Measurements from ENCODE around the gene NELL1. TPM values are rescaled to one million over a fixed set of nuclear protein-coding genes. Genes with fewer than 3 reads are reported as not detected.

Gene NELL1
- total RNA-seq, 2 donors from 2014 or later, result not detected

- no peak for DNase-seq
- no peaks in the 10 kb centered on the region for H3K27me3 Mint-ChIP-seq (ENCODE audit: low read depth)
- H3K27ac Mint-ChIP-seq, result no peak overlapping the region
- no peak overlapping the region for H3K4me3 Mint-ChIP-seq
- no peaks in the 10 kb centered on the region for H3K4me1 Mint-ChIP-seq (ENCODE audit: low read depth)
- ATAC-seq (replicated peaks in 1 of 2), result no peak
- H3K36me3 Mint-ChIP-seq (ENCODE audit: insufficient read depth in 2 of 2), result peaks cover 0 to 1% of the 10 kb centered on the region in 2 donors
- peaks cover 3 to 10% of the 10 kb centered on the region in 2 donors for H3K9me3 Mint-ChIP-seq
Observed at GRCh38 chr11:21428796-21429195, 759.4 kb downstream of the NELL1 start.

GRCh38 chr11:21429401-21429800, 760.0 kb downstream of the NELL1 start:
- Mint-ChIP-seq H3K4me3 (no peak overlapping the region), H3K4me1 (ENCODE audit: low read depth) (no peaks in the 10 kb centered on the region), H3K27me3 (ENCODE audit: low read depth) (no peaks in the 10 kb centered on the region), H3K9me3 (peaks cover 3 to 10% of the 10 kb centered on the region in 2 donors), H3K36me3 (ENCODE audit: insufficient read depth in 2 of 2) (peaks cover 0 to 1% of the 10 kb centered on the region in 2 donors), H3K27ac (no peak overlapping the region)
- DNase-seq, result no peak
- ATAC-seq (replicated peaks in 1 of 2), result no peak

- H3K27me3 Mint-ChIP-seq (ENCODE audit: low read depth), result no peaks in the 10 kb centered on the region
- H3K27ac Mint-ChIP-seq, result no peak overlapping the region
- no peak for ATAC-seq (replicated peaks in 1 of 2)
- no peak for DNase-seq
- H3K9me3 Mint-ChIP-seq, result peaks cover 5 to 9% of the 10 kb centered on the region in 2 donors
- H3K4me1 Mint-ChIP-seq (ENCODE audit: low read depth), result no peaks in the 10 kb centered on the region
- peaks cover 0 to 1% of the 10 kb centered on the region in 2 donors for H3K36me3 Mint-ChIP-seq (ENCODE audit: insufficient read depth in 2 of 2)
- H3K4me3 Mint-ChIP-seq, result no peak overlapping the region
Observed at GRCh38 chr11:21430537-21430936, 761.2 kb downstream of the NELL1 start.

- ATAC-seq (replicated peaks in 1 of 2) (no peak), DNase-seq (no peak)
- H3K4me1 Mint-ChIP-seq (ENCODE audit: low read depth), result no peaks in the 10 kb centered on the region
- H3K4me3 Mint-ChIP-seq, result no peak overlapping the region
- no peak overlapping the region for H3K27ac Mint-ChIP-seq
- H3K27me3 Mint-ChIP-seq (ENCODE audit: low read depth), result no peaks in the 10 kb centered on the region
- H3K36me3 Mint-ChIP-seq (ENCODE audit: insufficient read depth in 2 of 2), result no peaks in the 10 kb centered on the region
- H3K9me3 Mint-ChIP-seq, result peaks cover 3% of the 10 kb centered on the region in 2 donors
Observed at GRCh38 chr11:21446939-21447590, 777.7 kb downstream of the NELL1 start.

- no peaks in the 10 kb centered on the region for H3K27me3 Mint-ChIP-seq (ENCODE audit: low read depth)
- H3K36me3 Mint-ChIP-seq (ENCODE audit: insufficient read depth in 2 of 2), result no peaks in the 10 kb centered on the region
- H3K4me3 Mint-ChIP-seq, result no peak overlapping the region
- ATAC-seq (replicated peaks in 1 of 2) (no peak), DNase-seq (no peak)
- H3K9me3 Mint-ChIP-seq, result peaks cover 3% of the 10 kb centered on the region in 2 donors
- H3K4me1 Mint-ChIP-seq (ENCODE audit: low read depth), result no peaks in the 10 kb centered on the region
- no peak overlapping the region for H3K27ac Mint-ChIP-seq
Observed at GRCh38 chr11:21447871-21448270, 778.5 kb downstream of the NELL1 start.

GRCh38 chr11:21456186-21456585, 786.8 kb downstream of the NELL1 start:
- H3K4me3 Mint-ChIP-seq, result no peak overlapping the region
- no peaks in the 10 kb centered on the region for H3K4me1 Mint-ChIP-seq (ENCODE audit: low read depth)
- peaks cover 2 to 3% of the 10 kb centered on the region in 2 donors for H3K36me3 Mint-ChIP-seq (ENCODE audit: insufficient read depth in 2 of 2)
- peaks cover 3 to 5% of the 10 kb centered on the region in 2 donors for H3K9me3 Mint-ChIP-seq
- DNase-seq, result no peak
- ATAC-seq (replicated peaks in 1 of 2), result no peak
- no peak overlapping the region for H3K27ac Mint-ChIP-seq
- H3K27me3 Mint-ChIP-seq (ENCODE audit: low read depth), result no peaks in the 10 kb centered on the region

- peaks cover 2 to 6% of the 10 kb centered on the region in 2 donors for H3K9me3 Mint-ChIP-seq
- H3K27me3 Mint-ChIP-seq (ENCODE audit: low read depth), result no peaks in the 10 kb centered on the region
- peaks cover 2 to 3% of the 10 kb centered on the region in 2 donors for H3K36me3 Mint-ChIP-seq (ENCODE audit: insufficient read depth in 2 of 2)
- ATAC-seq (replicated peaks in 1 of 2) (no peak), DNase-seq (no peak)
- no peak overlapping the region for H3K4me3 Mint-ChIP-seq
- H3K27ac Mint-ChIP-seq, result no peak overlapping the region
- H3K4me1 Mint-ChIP-seq (ENCODE audit: low read depth), result no peaks in the 10 kb centered on the region
Observed at GRCh38 chr11:21460082-21460481, 790.7 kb downstream of the NELL1 start.

- H3K4me1 Mint-ChIP-seq (ENCODE audit: low read depth), result no peaks in the 10 kb centered on the region
- ATAC-seq (replicated peaks in 1 of 2) (no peak), DNase-seq (no peak)
- H3K9me3 Mint-ChIP-seq, result peaks cover 0 to 4% of the 10 kb centered on the region in 2 donors
- no peak overlapping the region for H3K4me3 Mint-ChIP-seq
- H3K36me3 Mint-ChIP-seq (ENCODE audit: insufficient read depth in 2 of 2), result no peaks in the 10 kb centered on the region
- H3K27me3 Mint-ChIP-seq (ENCODE audit: low read depth), result no peaks in the 10 kb centered on the region
- H3K27ac Mint-ChIP-seq, result no peak overlapping the region
Observed at GRCh38 chr11:21461701-21462100, 792.3 kb downstream of the NELL1 start.

- Mint-ChIP-seq H3K36me3 (ENCODE audit: insufficient read depth in 2 of 2) (no peaks in the 10 kb centered on the region), H3K9me3 (peaks cover 2 to 4% of the 10 kb centered on the region in 2 donors), H3K4me1 (ENCODE audit: low read depth) (no peaks in the 10 kb centered on the region), H3K27me3 (ENCODE audit: low read depth) (no peaks in the 10 kb centered on the region), H3K4me3 (no peak overlapping the region), H3K27ac (no peak overlapping the region)
- DNase-seq, result no peak
- no peak for ATAC-seq (replicated peaks in 1 of 2)
Observed at GRCh38 chr11:21464601-21465193, 795.3 kb downstream of the NELL1 start.

- Mint-ChIP-seq H3K9me3 (peaks cover 2 to 4% of the 10 kb centered on the region in 2 donors), H3K27ac (no peak overlapping the region), H3K36me3 (ENCODE audit: insufficient read depth in 2 of 2) (no peaks in the 10 kb centered on the region), H3K27me3 (ENCODE audit: low read depth) (no peaks in the 10 kb centered on the region), H3K4me1 (ENCODE audit: low read depth) (no peaks in the 10 kb centered on the region), H3K4me3 (no peak overlapping the region)
- no peak for ATAC-seq (replicated peaks in 1 of 2)
- no peak for DNase-seq
Observed at GRCh38 chr11:21465203-21465602, 795.8 kb downstream of the NELL1 start.

- Mint-ChIP-seq H3K36me3 (ENCODE audit: insufficient read depth in 2 of 2) (peaks cover 0 to 2% of the 10 kb centered on the region in 2 donors), H3K27me3 (ENCODE audit: low read depth) (no peaks in the 10 kb centered on the region), H3K27ac (no peak overlapping the region), H3K4me3 (no peak overlapping the region), H3K4me1 (ENCODE audit: low read depth) (no peaks in the 10 kb centered on the region), H3K9me3 (peaks cover 3 to 5% of the 10 kb centered on the region in 2 donors)
- no peak for DNase-seq
- no peak for ATAC-seq (replicated peaks in 1 of 2)
Observed at GRCh38 chr11:21465920-21466319, 796.5 kb downstream of the NELL1 start.

- Mint-ChIP-seq H3K9me3 (peaks cover 3 to 15% of the 10 kb centered on the region in 2 donors), H3K27ac (no peak overlapping the region), H3K4me1 (ENCODE audit: low read depth) (no peaks in the 10 kb centered on the region), H3K36me3 (ENCODE audit: insufficient read depth in 2 of 2) (peaks cover 0 to 2% of the 10 kb centered on the region in 2 donors), H3K27me3 (ENCODE audit: low read depth) (no peaks in the 10 kb centered on the region), H3K4me3 (no peak overlapping the region)
- DNase-seq, result no peak
- ATAC-seq (replicated peaks in 1 of 2), result no peak
Observed at GRCh38 chr11:21470521-21470920, 801.1 kb downstream of the NELL1 start.

- no peak overlapping the region for H3K4me3 Mint-ChIP-seq
- no peak overlapping the region for H3K27ac Mint-ChIP-seq
- no peaks in the 10 kb centered on the region for H3K4me1 Mint-ChIP-seq (ENCODE audit: low read depth)
- DNase-seq (no peak), ATAC-seq (replicated peaks in 1 of 2) (no peak)
- H3K36me3 Mint-ChIP-seq (ENCODE audit: insufficient read depth in 2 of 2), result peaks cover 0 to 2% of the 10 kb centered on the region in 2 donors
- no peaks in the 10 kb centered on the region for H3K27me3 Mint-ChIP-seq (ENCODE audit: low read depth)
- H3K9me3 Mint-ChIP-seq, result peaks cover 6 to 16% of the 10 kb centered on the region in 2 donors
Observed at GRCh38 chr11:21472261-21472660, 802.9 kb downstream of the NELL1 start.

GRCh38 chr11:21474529-21474928, 805.1 kb downstream of the NELL1 start:
- peaks cover 0 to 2% of the 10 kb centered on the region in 2 donors for H3K36me3 Mint-ChIP-seq (ENCODE audit: insufficient read depth in 2 of 2)
- H3K9me3 Mint-ChIP-seq, result peaks cover 6 to 16% of the 10 kb centered on the region in 2 donors
- ATAC-seq (replicated peaks in 1 of 2) (no peak), DNase-seq (no peak)
- no peak overlapping the region for H3K4me3 Mint-ChIP-seq
- no peaks in the 10 kb centered on the region for H3K27me3 Mint-ChIP-seq (ENCODE audit: low read depth)
- no peaks in the 10 kb centered on the region for H3K4me1 Mint-ChIP-seq (ENCODE audit: low read depth)
- H3K27ac Mint-ChIP-seq, result no peak overlapping the region

Measured in activated T-cell treated with anti-CD3 and anti-CD28 coated beads, Interleukin-2, amount 50 U/mL, for 72 hours (primary cell).